Muscle layer of colon (tissue), 2 donors: ENCODE measurements around the gene PCDHB16.
A peak's percentile ranks its signal among the peaks of the same experiment; 100 is the strongest.
"Not testable (repeated sequence)": the region's sequence is repeated elsewhere in the genome, so short reads cannot be mapped to it uniquely, and the experiment has no call there.

Experiments
- H3K27ac ChIP-seq: one replicate; pipeline ENCODE4 v1.7.0; 2013; ENCODE audit warnings: low read depth, mild to moderate bottlenecking, low read length, moderate library complexity
- H3K27me3 ChIP-seq, 2 donors: one replicate each; pipeline ENCODE4 v1.7.0; 2013; ENCODE audit warnings: low read length in 2 of 2, mild to moderate bottlenecking in 2 of 2; ENCODE audit not compliant: insufficient read depth in 2 of 2, control insufficient read depth in 1 of 2
- H3K36me3 ChIP-seq: one replicate; pipeline ENCODE4 v1.7.0; 2013; ENCODE audit warnings: mild to moderate bottlenecking, low read length; ENCODE audit not compliant: insufficient read depth
- H3K4me1 ChIP-seq: one replicate; pipeline ENCODE4 v1.7.0; 2013; ENCODE audit warnings: mild to moderate bottlenecking, low read length; ENCODE audit not compliant: insufficient read depth
- H3K4me3 ChIP-seq, 2 donors: one replicate each; pipeline ENCODE4 v1.7.0; 2013; ENCODE audit warnings: low read length in 2 of 2, low read depth in 1 of 2, mild to moderate bottlenecking in 1 of 2, moderate library complexity in 1 of 2
- H3K9ac ChIP-seq: one replicate; pipeline ENCODE4 v1.7.0; 2013; ENCODE audit warnings: low read length
- H3K9me3 ChIP-seq: one replicate; pipeline ENCODE4 v1.7.0; 2013; ENCODE audit warnings: mild to moderate bottlenecking, low read length
- donor health status: abdominal sarcoma.
- donor health status: Adenocarcinoma of cecum.

The PCDHB16 gene

DNA sequence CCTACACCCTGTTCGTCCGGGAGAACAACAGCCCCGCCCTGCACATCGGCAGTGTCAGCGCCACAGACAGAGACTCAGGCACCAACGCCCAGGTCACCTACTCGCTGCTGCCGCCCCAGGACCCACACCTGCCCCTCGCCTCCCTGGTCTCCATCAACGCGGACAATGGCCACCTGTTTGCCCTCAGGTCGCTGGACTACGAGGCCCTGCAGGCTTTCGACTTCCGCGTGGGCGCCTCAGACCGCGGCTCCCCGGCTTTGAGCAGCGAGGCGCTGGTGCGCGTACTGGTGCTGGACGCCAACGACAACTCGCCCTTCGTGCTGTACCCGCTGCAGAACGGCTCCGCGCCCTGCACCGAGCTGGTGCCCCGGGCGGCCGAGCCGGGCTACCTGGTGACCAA is 6.5 kb downstream of the PCDHB16 start:
- peaks cover 20% of the 10 kb centered on the region for H3K9me3 ChIP-seq
- H3K27me3 ChIP-seq, H3K36me3 ChIP-seq, H3K4me1 ChIP-seq, H3K9ac ChIP-seq, H3K27ac ChIP-seq: not testable (repeated sequence)
- H3K4me3 ChIP-seq = peak overlapping the region in 1 of 2 donors; percentile 2

GRCh38 chr5:141189131-141189530 is 6.9 kb downstream of the PCDHB16 start:
- H3K4me1 ChIP-seq, H3K9ac ChIP-seq, H3K36me3 ChIP-seq, H3K4me3 ChIP-seq, H3K27me3 ChIP-seq, H3K27ac ChIP-seq: not testable (repeated sequence)
- H3K9me3 ChIP-seq = peaks cover 20% of the 10 kb centered on the region

GRCh38 chr5:141192110-141192725 is 10.0 kb downstream of the PCDHB16 start, which contains the start of gene PCDHB10:
Gene PCDHB10, plus strand, starts transcription at chr5:141192353. Its CDS starts 200 bp downstream, at chr5:141192553.
- Histone ChIP-seq H3K27ac (no peak within 1 kb of the TSS), H3K9ac (no peak within 1 kb of the TSS), H3K36me3 (no peaks in the 10 kb centered on the region), H3K4me3 (peak within 1 kb of the TSS in 1 of 2 donors; percentile 33), H3K27me3 (no peaks in the 10 kb centered on the region), H3K9me3 (peaks cover 13% of the 10 kb centered on the region), H3K4me1 (no peaks in the 10 kb centered on the region)

- H3K27ac ChIP-seq, H3K4me1 ChIP-seq, H3K27me3 ChIP-seq, H3K36me3 ChIP-seq, H3K4me3 ChIP-seq, H3K9ac ChIP-seq: not testable (repeated sequence)
- peaks cover 29% of the 10 kb centered on the region for H3K9me3 ChIP-seq
Observed at GRCh38 chr5:141194332-141194731, 12.1 kb downstream of the PCDHB16 start.

DNA sequence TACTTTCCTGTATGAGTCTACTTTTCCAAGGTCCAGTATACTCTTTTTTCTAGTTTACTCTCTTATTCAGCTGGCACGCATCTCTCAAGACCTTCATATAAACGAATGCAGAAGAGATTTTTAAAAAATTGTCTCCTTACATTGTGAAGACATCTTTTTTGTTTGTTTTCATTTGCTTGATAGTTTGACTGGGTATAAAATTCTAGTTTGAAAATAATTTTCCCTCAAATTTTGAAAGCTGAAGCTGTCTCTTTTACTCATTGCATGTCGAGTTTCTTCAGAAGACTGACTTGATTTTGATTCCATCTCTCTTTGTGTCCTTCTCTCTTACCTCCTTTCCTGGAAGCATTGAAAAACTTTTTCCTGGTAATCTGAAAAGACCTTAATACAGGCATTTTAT is 14.2 kb downstream of the PCDHB16 start:
- H3K36me3 ChIP-seq = no peaks in the 10 kb centered on the region
- no peak overlapping the region for H3K9ac ChIP-seq
- no peaks in the 10 kb centered on the region for H3K27me3 ChIP-seq
- H3K4me1 ChIP-seq = no peaks in the 10 kb centered on the region
- H3K27ac ChIP-seq = no peak overlapping the region
- no peak overlapping the region for H3K4me3 ChIP-seq
- H3K9me3 ChIP-seq = peaks cover 29% of the 10 kb centered on the region

- Histone ChIP-seq H3K9me3 (peaks cover 20% of the 10 kb centered on the region), H3K9ac (no peak within 1 kb of the TSS), H3K4me1 (no peaks in the 10 kb centered on the region), H3K36me3 (no peaks in the 10 kb centered on the region), H3K4me3 (peak within 1 kb of the TSS in 1 of 2 donors; percentile 41), H3K27me3 (no peaks in the 10 kb centered on the region), H3K27ac (no peak within 1 kb of the TSS)
Observed at GRCh38 chr5:141199359-141200235, 17.4 kb downstream of the PCDHB16 start, which contains the start of gene PCDHB11. Gene PCDHB11, plus strand, starts transcription at chr5:141199627. Its CDS starts 148 bp downstream, at chr5:141199775.

DNA sequence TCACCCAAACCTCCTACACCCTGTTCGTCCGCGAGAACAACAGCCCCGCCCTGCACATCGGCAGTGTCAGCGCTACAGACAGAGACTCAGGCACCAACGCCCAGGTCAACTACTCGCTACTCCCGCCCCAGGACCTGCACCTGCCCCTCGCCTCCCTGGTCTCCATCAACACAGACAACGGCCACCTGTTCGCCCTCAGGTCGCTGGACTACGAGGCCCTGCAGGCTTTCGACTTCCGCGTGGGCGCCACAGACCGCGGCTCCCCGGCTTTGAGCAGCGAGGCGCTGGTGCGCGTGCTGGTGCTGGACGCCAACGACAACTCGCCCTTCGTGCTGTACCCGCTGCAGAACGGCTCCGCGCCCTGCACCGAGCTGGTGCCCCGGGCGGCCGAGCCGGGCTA is 18.9 kb downstream of the PCDHB16 start:
- not testable (repeated sequence) for H3K4me1 ChIP-seq, H3K27ac ChIP-seq, H3K27me3 ChIP-seq, H3K9ac ChIP-seq, H3K36me3 ChIP-seq, H3K4me3 ChIP-seq
- H3K9me3 ChIP-seq = peaks cover 22% of the 10 kb centered on the region

DNA sequence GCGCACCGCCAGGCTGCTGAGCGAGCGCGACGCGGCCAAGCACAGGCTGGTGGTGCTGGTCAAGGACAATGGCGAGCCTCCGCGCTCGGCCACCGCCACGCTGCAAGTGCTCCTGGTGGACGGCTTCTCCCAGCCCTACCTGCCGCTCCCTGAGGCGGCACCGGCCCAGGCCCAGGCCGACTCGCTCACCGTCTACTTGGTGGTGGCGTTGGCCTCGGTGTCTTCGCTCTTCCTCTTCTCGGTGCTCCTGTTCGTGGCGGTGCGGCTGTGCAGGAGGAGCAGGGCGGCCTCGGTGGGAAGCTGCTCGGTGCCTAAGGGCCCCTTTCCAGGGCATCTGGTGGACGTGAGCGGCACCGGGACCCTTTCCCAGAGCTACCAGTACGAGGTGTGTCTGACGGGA is 19.5 kb downstream of the PCDHB16 start:
- not testable (repeated sequence) for H3K9ac ChIP-seq, H3K4me1 ChIP-seq

DNA sequence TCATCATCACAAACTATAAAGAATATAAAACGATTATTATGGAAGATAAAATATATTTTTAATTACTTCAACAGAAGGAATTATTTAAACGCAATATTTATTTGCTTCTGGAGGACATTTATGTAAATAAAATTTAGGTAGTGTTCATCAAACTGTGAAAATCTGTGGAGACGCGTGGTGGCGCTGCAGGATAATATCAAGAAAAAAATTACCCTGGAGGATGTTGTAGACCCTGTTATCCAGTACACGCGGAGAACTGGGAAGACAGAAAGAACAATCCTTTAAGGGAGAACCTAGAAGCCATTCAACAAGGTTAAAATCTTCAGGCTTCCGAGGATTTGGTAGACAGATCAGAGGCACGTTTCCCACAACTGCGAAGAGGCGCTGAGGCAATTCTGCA is 26.3 kb downstream of the PCDHB16 start, which contains the start of gene PCDHB12:
Gene PCDHB12, plus strand, starts transcription at position 242 of the 400 bp plus-strand sequence. CDS start 189 bp downstream, outside the sequence.
- Histone ChIP-seq H3K4me3 (peak within 1 kb of the TSS in 1 of 2 donors; percentile 29), H3K4me1 (no peaks in the 10 kb centered on the region), H3K9me3 (peaks cover 59% of the 10 kb centered on the region), H3K9ac (no peak within 1 kb of the TSS), H3K36me3 (no peaks in the 10 kb centered on the region), H3K27ac (no peak within 1 kb of the TSS), H3K27me3 (no peaks in the 10 kb centered on the region)

More for the DNA sequence above, 19.5 kb downstream of the PCDHB16 start:
- H3K36me3 ChIP-seq, H3K4me3 ChIP-seq, H3K27ac ChIP-seq, H3K27me3 ChIP-seq: not testable (repeated sequence)
- peaks cover 27% of the 10 kb centered on the region for H3K9me3 ChIP-seq

GRCh38 chr5:141210281-141210680 is 28.1 kb downstream of the PCDHB16 start:
- H3K9me3 ChIP-seq = peaks cover 57% of the 10 kb centered on the region
- H3K4me3 ChIP-seq, H3K4me1 ChIP-seq, H3K27me3 ChIP-seq, H3K27ac ChIP-seq, H3K36me3 ChIP-seq, H3K9ac ChIP-seq: not testable (repeated sequence)

GRCh38 chr5:141210849-141211248 is 28.7 kb downstream of the PCDHB16 start:
- H3K9me3 ChIP-seq = peaks cover 57% of the 10 kb centered on the region
- not testable (repeated sequence) for H3K4me3 ChIP-seq, H3K27me3 ChIP-seq

More at GRCh38 chr5:141210849-141211248, 28.7 kb downstream of the PCDHB16 start:
- not testable (repeated sequence) for H3K4me1 ChIP-seq, H3K36me3 ChIP-seq, H3K27ac ChIP-seq, H3K9ac ChIP-seq
